HG02798 (cell line): ENCODE data around the gene CPVL.
A peak's percentile ranks its signal among the peaks of the same experiment; 100 is the strongest.

ENCODE experiments used
- ATAC-seq: cut with Tn5 transposase; IDR thresholded peaks from one replicate; pipeline ENCODE4 v1.9.1; 2021; ENCODE audit warnings: mild to moderate bottlenecking; ENCODE audit not compliant: unreplicated experiment, poor library complexity

CPVL gene

GRCh38 chr7:29146057-29146706, at the start of gene CPVL:
Gene CPVL (minus strand): TSS chr7:29146537. CDS start chr7:29121061, 25,476 bp downstream.
- no peak for ATAC-seq

GRCh38 chr7:29194594-29195427, 48.5 kb upstream of the CPVL start, which contains the start of gene CHN2:
Gene CHN2 (plus strand): TSS chr7:29194775.
- ATAC-seq, result peak; percentile 42

GRCh38 chr7:29194206-29194593, 47.9 kb upstream of the CPVL start:
- peak; percentile 24 for ATAC-seq

- no peak for ATAC-seq
Measured at GRCh38 chr7:29193316-29194205, 47.2 kb upstream of the CPVL start.

- ATAC-seq, result no peak
Measured at GRCh38 chr7:29192811-29193210, 46.5 kb upstream of the CPVL start.

- ATAC-seq, result no peak
Measured at GRCh38 chr7:29192323-29192722, 46.0 kb upstream of the CPVL start.

- ATAC-seq, result no peak
Measured at GRCh38 chr7:29190349-29191045, 44.2 kb upstream of the CPVL start.

GRCh38 chr7:29189743-29190201, 43.4 kb upstream of the CPVL start:
- peak; percentile 77 for ATAC-seq

GRCh38 chr7:29185613-29186012, 39.3 kb upstream of the CPVL start:
- no peak for ATAC-seq

GRCh38 chr7:29184599-29184998, 38.3 kb upstream of the CPVL start:
- no peak for ATAC-seq

GRCh38 chr7:29179115-29179514, 32.8 kb upstream of the CPVL start:
- no peak for ATAC-seq

- ATAC-seq, result no peak
Measured at GRCh38 chr7:29177963-29178600, 31.7 kb upstream of the CPVL start.

- no peak for ATAC-seq
Measured at GRCh38 chr7:29173458-29173857, 27.1 kb upstream of the CPVL start.

GRCh38 chr7:29170781-29171180, 24.4 kb upstream of the CPVL start:
- no peak for ATAC-seq

- no peak for ATAC-seq
Measured at GRCh38 chr7:29167721-29168120, 21.4 kb upstream of the CPVL start.

GRCh38 chr7:29163854-29164253, 17.5 kb upstream of the CPVL start:
- no peak for ATAC-seq

- no peak for ATAC-seq
Measured at GRCh38 chr7:29162577-29162976, 16.2 kb upstream of the CPVL start.

GRCh38 chr7:29161231-29161630, 14.9 kb upstream of the CPVL start:
- no peak for ATAC-seq

GRCh38 chr7:29160080-29160479, 13.7 kb upstream of the CPVL start:
- no peak for ATAC-seq
